ENCODE data around the gene RPTOR.

RPTOR gene

DNA sequence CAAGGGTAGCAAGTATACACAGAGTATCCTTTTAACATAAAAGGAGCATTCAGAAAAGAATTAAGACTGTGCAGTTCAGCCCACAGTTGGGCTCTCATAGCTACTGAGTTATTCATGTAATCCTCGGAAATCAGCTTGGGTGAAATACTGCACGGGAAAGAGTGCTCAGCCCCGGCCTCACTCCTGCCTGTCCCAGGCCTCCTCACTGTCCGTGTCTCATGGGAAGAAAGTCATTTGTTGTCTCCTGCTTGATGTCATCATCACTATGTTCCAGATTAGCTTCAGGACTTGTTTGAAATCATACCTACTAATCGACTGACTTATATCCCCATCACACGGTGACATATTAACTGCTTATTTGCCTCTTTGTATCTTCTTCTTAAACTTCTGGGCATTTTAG is 223.8 kb downstream of the RPTOR start:
- no peak for TF ChIP-seq FOXP2 (optimal IDR thresholded peaks at IDR 0.05; ENCODE audit: control extremely low read depth, extremely low read length, insufficient read depth)
- no peak for TF ChIP-seq POLR2AphosphoS5 (IDR thresholded peaks at IDR 0.05; ENCODE audit: borderline replicate concordance, low read depth, low read length)
- TF ChIP-seq EZH2 (IDR thresholded peaks at IDR 0.05), result no peak
- Histone ChIP-seq H3K9ac (ENCODE audit: insufficient read length) (no peak overlapping the region), H3K9me3 (ENCODE audit: low read depth, low read length) (no peaks in the 10 kb centered on the region), H3K4me3 (no peak overlapping the region), H3K36me3 (ENCODE audit: insufficient read depth, low read length) (no peaks in the 10 kb centered on the region), H3K27ac (no peak overlapping the region)
- no peak for DNase-seq (ENCODE audit: low read depth, low spot score)

DNA sequence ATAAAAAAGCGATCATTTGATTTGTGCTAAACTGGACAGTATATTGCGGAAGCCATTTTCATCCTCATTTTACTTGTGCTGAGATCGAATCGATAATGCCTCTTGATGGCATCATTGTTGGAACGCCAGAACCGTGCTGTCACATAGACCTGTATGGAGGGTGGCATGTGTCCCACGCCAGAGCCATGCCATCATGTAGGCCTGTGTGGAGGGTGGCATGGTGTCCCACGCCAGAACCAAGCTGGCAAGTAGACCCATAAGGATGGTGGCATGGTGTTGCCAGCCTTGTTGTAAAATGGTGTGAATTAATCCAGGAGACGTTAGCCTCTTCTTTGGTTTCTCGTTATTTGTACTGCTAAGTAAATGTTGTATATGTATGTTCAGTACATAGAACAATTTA is 224.3 kb downstream of the RPTOR start:
- Histone ChIP-seq H3K9ac (ENCODE audit: insufficient read length) (no peak overlapping the region), H3K36me3 (ENCODE audit: insufficient read depth, low read length) (no peaks in the 10 kb centered on the region), H3K27ac (no peak overlapping the region), H3K4me3 (no peak overlapping the region), H3K9me3 (ENCODE audit: low read depth, low read length) (no peaks in the 10 kb centered on the region)
- DNase-seq (ENCODE audit: low read depth, low spot score), result no peak
- TF ChIP-seq POLR2AphosphoS5 (IDR thresholded peaks at IDR 0.05; ENCODE audit: borderline replicate concordance, low read depth, low read length) (no peak), FOXP2 (optimal IDR thresholded peaks at IDR 0.05; ENCODE audit: control extremely low read depth, extremely low read length, insufficient read depth) (no peak), EZH2 (IDR thresholded peaks at IDR 0.05) (no peak)

DNA sequence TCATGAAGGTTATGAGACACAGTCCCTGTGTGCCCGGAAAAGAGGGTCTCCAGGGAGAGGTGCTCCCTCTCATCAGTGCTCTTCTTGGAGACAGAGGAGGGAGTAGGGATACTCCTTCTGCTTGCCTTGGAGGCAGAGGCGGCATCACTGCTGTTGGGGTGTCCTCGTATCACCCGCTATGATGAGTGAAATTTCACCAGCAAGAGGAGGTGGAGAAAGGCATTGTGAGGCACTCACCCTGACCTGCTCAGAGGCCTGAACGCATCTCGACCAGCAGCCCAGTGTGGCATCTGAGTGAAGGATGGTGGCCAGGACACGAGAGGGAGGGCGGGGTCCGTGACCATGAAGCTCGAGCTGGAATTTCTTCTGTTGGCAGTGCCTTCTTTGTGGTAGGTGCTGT is 224.9 kb downstream of the RPTOR start:
- H3K9ac ChIP-seq (ENCODE audit: insufficient read length), result no peak overlapping the region

DNA sequence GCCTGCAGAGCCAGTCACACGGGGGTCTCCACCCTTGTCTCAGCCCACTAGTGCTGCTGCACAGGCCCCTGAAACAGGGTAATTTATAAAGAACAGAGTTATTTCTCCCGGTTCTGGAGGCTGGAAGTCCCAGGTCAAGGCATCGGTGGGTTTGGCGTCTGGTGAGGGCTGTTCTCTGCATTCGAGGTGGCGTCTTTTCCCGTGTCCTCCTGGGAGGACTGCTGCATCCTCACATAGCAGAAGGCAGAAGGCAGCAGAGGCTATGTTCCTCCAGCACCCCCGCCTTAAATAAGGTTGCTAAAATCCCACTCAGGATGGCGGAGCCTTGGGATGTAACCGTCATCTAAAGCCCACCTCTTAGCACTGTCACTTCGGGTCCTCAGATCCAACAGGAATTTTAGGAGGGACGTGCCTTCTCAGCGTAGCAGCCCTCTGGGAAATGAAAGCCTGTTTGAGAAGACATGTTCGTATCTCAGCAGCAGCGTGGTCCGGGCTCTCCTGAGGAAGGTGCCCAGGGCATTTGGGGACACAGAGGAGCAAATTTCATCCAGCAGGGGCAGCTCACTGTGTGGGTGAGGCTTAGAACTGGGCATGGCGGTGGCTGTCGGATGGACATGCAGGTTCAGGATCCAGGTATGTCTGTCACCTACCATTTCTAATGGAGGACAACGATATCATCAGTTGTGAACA is 225.4 kb downstream of the RPTOR start:
- Histone ChIP-seq H3K27ac (no peak overlapping the region), H3K9ac (ENCODE audit: insufficient read length) (no peak overlapping the region), H3K9me3 (ENCODE audit: low read depth, low read length) (no peaks in the 10 kb centered on the region), H3K4me3 (no peak overlapping the region), H3K36me3 (ENCODE audit: insufficient read depth, low read length) (no peaks in the 10 kb centered on the region)
- no peak for DNase-seq (ENCODE audit: low read depth, low spot score)
- TF ChIP-seq EZH2 (IDR thresholded peaks at IDR 0.05) (no peak), POLR2AphosphoS5 (IDR thresholded peaks at IDR 0.05; ENCODE audit: borderline replicate concordance, low read depth, low read length) (no peak), FOXP2 (optimal IDR thresholded peaks at IDR 0.05; ENCODE audit: control extremely low read depth, extremely low read length, insufficient read depth) (no peak)

More for the DNA sequence above, 224.9 kb downstream of the RPTOR start:
- DNase-seq (ENCODE audit: low read depth, low spot score), result no peak
- no peaks in the 10 kb centered on the region for H3K9me3 ChIP-seq (ENCODE audit: low read depth, low read length)
- no peak overlapping the region for H3K4me3 ChIP-seq
- no peaks in the 10 kb centered on the region for H3K36me3 ChIP-seq (ENCODE audit: insufficient read depth, low read length)
- no peak overlapping the region for H3K27ac ChIP-seq
- TF ChIP-seq FOXP2 (optimal IDR thresholded peaks at IDR 0.05; ENCODE audit: control extremely low read depth, extremely low read length, insufficient read depth) (no peak), POLR2AphosphoS5 (IDR thresholded peaks at IDR 0.05; ENCODE audit: borderline replicate concordance, low read depth, low read length) (no peak), EZH2 (IDR thresholded peaks at IDR 0.05) (no peak)

DNA sequence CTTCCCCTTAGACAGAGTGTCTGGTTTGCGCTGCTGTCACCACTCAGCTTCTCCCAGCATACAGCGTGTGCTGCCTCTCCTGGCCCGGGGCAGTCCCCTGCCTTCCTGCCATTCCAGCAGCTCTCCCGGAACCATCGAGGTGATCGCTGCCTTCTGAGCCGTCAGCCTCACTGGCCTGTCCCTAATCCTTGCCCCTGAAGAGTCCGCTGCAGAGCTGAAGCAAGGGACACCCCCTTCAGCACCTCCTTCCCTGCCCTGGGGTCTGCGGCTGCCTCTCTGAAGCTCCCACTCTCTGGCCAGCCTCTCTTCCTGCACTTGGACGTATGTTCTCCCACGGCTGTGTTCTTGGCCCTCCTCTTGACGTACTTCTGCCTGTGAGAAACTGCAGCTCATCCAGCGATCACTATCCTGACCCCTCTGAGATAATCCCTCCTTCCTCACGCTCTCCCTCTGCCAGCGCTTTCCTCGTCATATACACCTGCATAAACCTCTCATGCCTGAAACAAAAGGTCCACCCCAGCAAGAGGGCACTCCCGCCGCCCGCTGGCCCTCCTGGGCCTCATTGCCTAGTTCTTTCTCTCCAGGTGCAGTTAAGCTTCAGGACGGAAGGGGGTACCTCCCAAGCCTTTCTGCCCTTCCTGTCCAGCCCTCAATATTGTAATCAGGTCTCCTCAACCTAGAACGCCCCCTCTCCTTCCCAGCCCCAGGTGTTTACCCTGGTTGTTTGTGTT is 226.4 kb downstream of the RPTOR start:
- TF ChIP-seq EZH2 (IDR thresholded peaks at IDR 0.05), result no peak
- no peak for TF ChIP-seq POLR2AphosphoS5 (IDR thresholded peaks at IDR 0.05; ENCODE audit: borderline replicate concordance, low read depth, low read length)
- no peak for TF ChIP-seq FOXP2 (optimal IDR thresholded peaks at IDR 0.05; ENCODE audit: control extremely low read depth, extremely low read length, insufficient read depth)
- no peak for DNase-seq (ENCODE audit: low read depth, low spot score)
- Histone ChIP-seq H3K9ac (ENCODE audit: insufficient read length) (no peak overlapping the region), H3K27ac (no peak overlapping the region), H3K36me3 (ENCODE audit: insufficient read depth, low read length) (no peaks in the 10 kb centered on the region), H3K9me3 (ENCODE audit: low read depth, low read length) (no peaks in the 10 kb centered on the region), H3K4me3 (no peak overlapping the region)

DNA sequence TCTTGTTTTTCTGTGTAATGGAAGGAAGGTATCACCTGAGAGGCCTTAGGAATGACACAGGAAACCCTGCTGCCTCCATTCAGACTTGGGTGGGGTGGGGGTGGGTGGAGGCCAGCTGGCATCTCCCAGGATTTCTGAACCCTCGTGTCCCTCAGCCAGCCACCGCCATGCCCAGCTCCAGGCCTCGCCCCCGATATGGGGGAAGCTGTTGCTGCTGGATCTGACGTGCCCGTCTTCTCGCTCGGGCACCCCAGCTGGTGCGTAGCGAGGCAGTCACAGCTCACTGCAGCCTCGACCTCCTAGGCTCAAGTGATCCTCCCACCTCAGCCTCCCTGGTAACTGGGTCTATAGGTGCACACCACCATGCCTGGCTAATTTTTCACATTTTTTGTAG is 227.0 kb downstream of the RPTOR start:
- H3K36me3 ChIP-seq (ENCODE audit: insufficient read depth, low read length), result no peaks in the 10 kb centered on the region
- no peak for DNase-seq (ENCODE audit: low read depth, low spot score)
- H3K4me3 ChIP-seq, result no peak overlapping the region
- no peak overlapping the region for H3K9ac ChIP-seq (ENCODE audit: insufficient read length)
- H3K9me3 ChIP-seq (ENCODE audit: low read depth, low read length), result no peaks in the 10 kb centered on the region
- TF ChIP-seq EZH2 (IDR thresholded peaks at IDR 0.05) (no peak), POLR2AphosphoS5 (IDR thresholded peaks at IDR 0.05; ENCODE audit: borderline replicate concordance, low read depth, low read length) (no peak), FOXP2 (optimal IDR thresholded peaks at IDR 0.05; ENCODE audit: control extremely low read depth, extremely low read length, insufficient read depth) (no peak)
- H3K27ac ChIP-seq, result no peak overlapping the region

DNA sequence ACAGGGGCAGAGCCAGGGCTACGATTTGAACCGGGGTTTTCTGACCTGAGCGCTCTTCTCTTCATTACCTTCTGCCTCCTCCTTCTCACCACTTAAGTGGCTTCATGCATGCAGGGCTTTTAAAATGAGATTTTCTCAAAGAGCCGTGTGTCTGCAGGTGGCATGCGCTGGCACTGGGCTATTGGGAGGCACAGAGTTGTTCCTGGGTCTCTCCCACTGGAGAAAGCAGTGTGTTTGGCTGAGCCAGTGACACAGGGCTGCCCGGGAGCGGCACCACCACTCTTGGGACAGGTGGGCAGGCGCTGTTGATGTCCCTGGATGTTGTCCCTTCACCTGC is 228.2 kb downstream of the RPTOR start:
- Histone ChIP-seq H3K36me3 (ENCODE audit: insufficient read depth, low read length) (no peaks in the 10 kb centered on the region), H3K27ac (no peak overlapping the region), H3K9me3 (ENCODE audit: low read depth, low read length) (no peaks in the 10 kb centered on the region), H3K9ac (ENCODE audit: insufficient read length) (no peak overlapping the region), H3K4me3 (no peak overlapping the region)
- TF ChIP-seq EZH2 (IDR thresholded peaks at IDR 0.05), result no peak
- TF ChIP-seq FOXP2 (optimal IDR thresholded peaks at IDR 0.05; ENCODE audit: control extremely low read depth, extremely low read length, insufficient read depth), result no peak
- TF ChIP-seq POLR2AphosphoS5 (IDR thresholded peaks at IDR 0.05; ENCODE audit: borderline replicate concordance, low read depth, low read length), result no peak
- DNase-seq (ENCODE audit: low read depth, low spot score), result no peak

DNA sequence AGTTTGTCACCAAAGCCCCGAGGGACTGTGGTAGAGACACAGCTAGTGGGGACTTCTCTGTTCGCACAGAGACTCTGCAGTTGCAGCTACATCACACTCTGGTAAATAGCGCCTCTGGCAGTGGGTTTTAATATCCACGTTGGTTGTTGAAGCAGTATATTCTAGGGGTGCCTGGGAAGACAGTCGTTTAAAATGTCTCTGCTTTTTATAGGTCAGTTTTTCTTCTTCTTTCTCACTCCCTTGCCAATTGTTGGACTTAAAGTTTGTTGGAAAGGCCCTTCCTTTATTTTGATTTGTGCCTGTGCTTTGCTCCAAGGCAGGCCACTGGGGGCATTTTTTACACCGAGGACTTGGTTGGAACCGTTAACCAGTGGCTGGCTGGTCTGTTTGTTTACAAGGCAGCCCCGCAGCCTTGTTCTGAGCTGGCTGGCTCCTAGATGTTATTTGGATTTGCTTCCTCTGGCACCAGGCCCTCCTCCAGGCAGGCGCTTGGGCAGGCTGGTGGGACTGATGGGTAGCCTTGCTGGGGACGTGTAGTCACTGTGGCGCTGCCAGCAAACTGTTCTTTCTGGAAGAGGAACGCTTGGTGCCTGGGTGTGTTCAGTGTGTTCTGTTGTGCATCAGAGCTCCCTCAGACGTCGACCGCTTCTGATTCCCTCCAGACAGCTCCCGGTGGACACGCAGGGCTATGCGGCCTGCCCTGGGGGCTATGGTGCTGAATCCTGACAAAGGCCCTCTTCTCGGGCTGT is 228.8 kb downstream of the RPTOR start:
- Histone ChIP-seq H3K4me3 (no peak overlapping the region), H3K36me3 (ENCODE audit: insufficient read depth, low read length) (no peaks in the 10 kb centered on the region), H3K9me3 (ENCODE audit: low read depth, low read length) (no peaks in the 10 kb centered on the region), H3K9ac (ENCODE audit: insufficient read length) (no peak overlapping the region), H3K27ac (no peak overlapping the region)
- DNase-seq (ENCODE audit: low read depth, low spot score), result no peak
- TF ChIP-seq POLR2AphosphoS5 (IDR thresholded peaks at IDR 0.05; ENCODE audit: borderline replicate concordance, low read depth, low read length) (no peak), EZH2 (IDR thresholded peaks at IDR 0.05) (no peak), FOXP2 (optimal IDR thresholded peaks at IDR 0.05; ENCODE audit: control extremely low read depth, extremely low read length, insufficient read depth) (no peak)
